Neuron (in vitro differentiated cells): ENCODE data around the gene C4orf36.

ENCODE experiments used
- H2AFZ ChIP-seq: one replicate; pipeline ENCODE4 v1.6.1; 2013; ENCODE audit warnings: low read depth, mild to moderate bottlenecking, inconsistent platforms, low read length, moderate library complexity
- H3K27me3 ChIP-seq: one replicate; pipeline ENCODE4 v1.6.1; 2013; ENCODE audit warnings: low read length; ENCODE audit not compliant: insufficient read depth
- H3K36me3 ChIP-seq: one replicate; pipeline ENCODE4 v1.6.1; 2013; ENCODE audit warnings: low read length; ENCODE audit not compliant: insufficient read depth
- H3K4me1 ChIP-seq: one replicate; pipeline ENCODE4 v1.6.1; 2013; ENCODE audit warnings: low read length; ENCODE audit not compliant: insufficient read depth
- H3K4me3 ChIP-seq: 2 replicates; pipeline ENCODE4 v1.5.1; 2013; ENCODE audit warnings: mild to moderate bottlenecking, low read length, moderate library complexity
- H3K9me3 ChIP-seq: one replicate; pipeline ENCODE4 v1.6.1; 2013; ENCODE audit warnings: low read length

The C4orf36 gene

DNA sequence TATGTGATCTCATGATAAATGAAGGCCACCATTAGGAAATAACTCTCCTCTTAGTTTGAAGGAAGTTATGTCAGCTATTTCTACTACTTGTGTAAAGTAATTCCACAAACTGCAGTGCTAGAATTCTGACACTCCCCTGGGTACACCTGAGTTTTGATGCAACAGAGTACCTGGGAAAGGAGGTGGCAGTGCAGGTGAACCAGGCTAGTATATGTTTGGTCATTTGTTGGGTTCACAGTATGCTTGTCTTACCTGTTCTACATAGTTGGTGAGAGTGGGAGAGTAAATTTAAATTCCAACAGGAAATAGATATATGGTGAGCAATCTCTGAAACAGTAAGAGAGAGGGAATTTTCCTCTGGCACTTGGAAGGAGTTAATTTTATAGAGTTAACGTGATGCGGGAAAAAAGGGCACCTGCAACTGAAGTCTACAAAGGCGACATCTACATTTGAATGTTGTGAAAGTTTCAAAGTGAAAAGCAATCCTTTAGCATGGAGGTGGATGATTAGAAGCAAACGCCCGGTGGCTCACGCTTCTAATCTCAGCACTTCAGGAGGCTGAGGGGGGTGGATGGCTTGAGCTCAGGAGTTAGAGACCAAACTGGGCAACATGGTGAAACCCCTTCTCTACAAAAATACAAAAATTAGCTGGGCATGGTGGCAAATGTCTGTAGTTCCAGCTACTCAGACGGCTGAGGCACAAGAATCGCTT lies 34.7 kb downstream of the C4orf36 start:
- H2AFZ ChIP-seq: no peak overlapping the region
- H3K36me3 ChIP-seq: no peaks in the 10 kb centered on the region
- no peaks in the 10 kb centered on the region for H3K9me3 ChIP-seq
- no peaks in the 10 kb centered on the region for H3K4me1 ChIP-seq
- no peaks in the 10 kb centered on the region for H3K27me3 ChIP-seq
- no peak overlapping the region for H3K4me3 ChIP-seq

- Histone ChIP-seq H3K36me3 (no peaks in the 10 kb centered on the region), H3K9me3 (no peaks in the 10 kb centered on the region)
Measured at GRCh38 chr4:86856896-86857295, 35.3 kb downstream of the C4orf36 start.

DNA sequence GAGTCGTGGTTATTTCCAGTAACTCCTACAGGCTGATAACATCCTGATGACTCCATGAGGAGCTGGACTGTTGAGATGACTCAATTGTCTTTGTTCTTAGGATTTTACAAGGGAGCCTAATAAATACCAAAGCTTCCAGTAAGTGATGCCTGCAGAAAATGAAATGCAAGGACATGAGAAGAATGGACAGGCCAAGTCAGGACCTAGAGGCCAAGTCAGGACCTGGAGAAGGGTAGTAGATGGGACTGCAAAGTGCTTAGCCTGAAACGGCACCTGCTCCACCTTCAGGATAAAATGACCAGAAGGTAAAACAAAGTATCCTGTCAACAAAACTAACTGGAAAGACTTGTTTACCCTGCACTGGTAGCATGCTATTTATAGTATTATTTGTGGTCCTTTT lies 36.6 kb downstream of the C4orf36 start:
- Histone ChIP-seq H3K27me3 (no peaks in the 10 kb centered on the region), H3K36me3 (no peaks in the 10 kb centered on the region), H2AFZ (no peak overlapping the region), H3K4me3 (no peak overlapping the region), H3K4me1 (no peaks in the 10 kb centered on the region), H3K9me3 (no peaks in the 10 kb centered on the region)

More at GRCh38 chr4:86856896-86857295, 35.3 kb downstream of the C4orf36 start:
- Histone ChIP-seq H3K27me3 (no peaks in the 10 kb centered on the region), H2AFZ (no peak overlapping the region), H3K4me1 (no peaks in the 10 kb centered on the region), H3K4me3 (no peak overlapping the region)

DNA sequence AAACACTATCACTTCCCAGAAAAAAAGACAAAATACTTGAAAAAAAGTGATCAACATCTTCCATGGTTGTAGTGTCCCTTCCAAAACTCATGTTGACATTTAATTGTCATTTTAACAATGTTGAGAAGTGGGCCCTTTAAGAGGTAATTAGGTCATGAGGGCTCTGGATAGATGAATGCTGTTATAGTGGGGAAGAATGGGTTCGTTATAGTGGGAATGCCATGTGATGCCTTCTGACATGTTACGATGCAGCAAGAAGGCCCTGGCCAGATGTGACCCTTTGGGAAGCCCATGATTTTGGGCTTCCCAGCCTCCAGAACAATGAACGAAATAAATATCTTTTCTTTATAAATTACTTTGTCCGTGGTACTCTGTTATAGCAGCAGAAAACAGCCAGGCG lies 39.0 kb downstream of the C4orf36 start:
- H3K27me3 ChIP-seq: no peaks in the 10 kb centered on the region
- no peaks in the 10 kb centered on the region for H3K4me1 ChIP-seq
- no peak overlapping the region for H2AFZ ChIP-seq
- no peaks in the 10 kb centered on the region for H3K36me3 ChIP-seq
- no peaks in the 10 kb centered on the region for H3K9me3 ChIP-seq
- no peak overlapping the region for H3K4me3 ChIP-seq

GRCh38 chr4:86848732-86849619 lies 43.2 kb downstream of the C4orf36 start, which contains the start of gene SLC10A6:
Gene SLC10A6 (minus strand): TSS chr4:86849384. CDS start chr4:86849115, 269 bp downstream.
- Histone ChIP-seq H2AFZ (no peak within 1 kb of the TSS), H3K4me3 (no peak within 1 kb of the TSS), H3K9me3 (no peaks in the 10 kb centered on the region), H3K36me3 (no peaks in the 10 kb centered on the region), H3K4me1 (no peaks in the 10 kb centered on the region), H3K27me3 (no peaks in the 10 kb centered on the region)

- Histone ChIP-seq H3K9me3 (no peaks in the 10 kb centered on the region), H3K36me3 (no peaks in the 10 kb centered on the region), H2AFZ (no peak overlapping the region), H3K4me3 (no peak overlapping the region), H3K4me1 (no peaks in the 10 kb centered on the region), H3K27me3 (no peaks in the 10 kb centered on the region)
Measured at GRCh38 chr4:86848136-86848535, 44.1 kb downstream of the C4orf36 start.

GRCh38 chr4:86847571-86847970 lies 44.7 kb downstream of the C4orf36 start:
- Histone ChIP-seq H3K4me1 (no peaks in the 10 kb centered on the region), H3K4me3 (no peak overlapping the region), H3K36me3 (no peaks in the 10 kb centered on the region), H3K27me3 (no peaks in the 10 kb centered on the region), H3K9me3 (no peaks in the 10 kb centered on the region), H2AFZ (no peak overlapping the region)

DNA sequence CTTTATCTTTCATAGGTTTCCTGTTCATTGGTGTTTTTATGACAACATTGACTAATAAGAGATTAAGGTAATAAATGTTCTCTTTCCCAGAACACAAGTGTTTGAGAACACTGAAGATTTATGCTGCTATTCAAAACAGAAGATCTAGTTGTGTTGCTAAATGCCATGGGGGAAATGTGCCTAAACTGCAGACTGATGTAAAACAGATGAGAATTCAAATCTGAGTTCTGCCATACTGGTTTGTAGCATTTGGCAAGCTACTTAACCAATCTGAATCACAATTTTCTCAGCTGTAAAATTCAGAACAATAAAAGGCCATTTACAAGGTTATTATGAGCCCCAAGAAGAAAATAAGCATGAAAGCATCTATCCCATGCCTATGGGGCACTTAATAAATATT lies 45.3 kb downstream of the C4orf36 start:
- no peak overlapping the region for H3K4me3 ChIP-seq
- H3K4me1 ChIP-seq: no peaks in the 10 kb centered on the region
- no peak overlapping the region for H2AFZ ChIP-seq

DNA sequence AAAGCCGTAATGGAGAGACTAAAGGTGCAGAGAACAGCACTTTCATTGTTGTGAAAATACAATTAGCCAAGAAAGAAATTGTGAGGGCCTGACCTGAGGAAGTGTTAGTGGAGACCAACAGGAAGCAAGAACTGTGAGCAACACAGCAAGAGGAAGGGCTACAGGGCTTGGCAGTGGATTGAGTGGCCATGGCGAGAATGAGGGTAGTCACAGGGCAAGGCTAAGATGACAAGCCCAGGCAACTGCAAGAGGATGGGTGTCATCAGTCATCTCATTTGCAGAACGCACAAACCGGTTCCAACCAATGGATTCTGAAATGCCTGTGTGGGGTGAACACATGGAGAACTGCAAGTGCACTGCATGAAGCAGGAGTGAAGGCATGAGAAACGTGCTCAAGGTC lies 46.6 kb downstream of the C4orf36 start:
- H3K27me3 ChIP-seq: no peaks in the 10 kb centered on the region
- no peaks in the 10 kb centered on the region for H3K4me1 ChIP-seq
- no peaks in the 10 kb centered on the region for H3K9me3 ChIP-seq
- no peak overlapping the region for H2AFZ ChIP-seq
- H3K4me3 ChIP-seq: no peak overlapping the region
- no peaks in the 10 kb centered on the region for H3K36me3 ChIP-seq

More for the DNA sequence above, 45.3 kb downstream of the C4orf36 start:
- H3K9me3 ChIP-seq: no peaks in the 10 kb centered on the region
- H3K27me3 ChIP-seq: no peaks in the 10 kb centered on the region
- no peaks in the 10 kb centered on the region for H3K36me3 ChIP-seq

DNA sequence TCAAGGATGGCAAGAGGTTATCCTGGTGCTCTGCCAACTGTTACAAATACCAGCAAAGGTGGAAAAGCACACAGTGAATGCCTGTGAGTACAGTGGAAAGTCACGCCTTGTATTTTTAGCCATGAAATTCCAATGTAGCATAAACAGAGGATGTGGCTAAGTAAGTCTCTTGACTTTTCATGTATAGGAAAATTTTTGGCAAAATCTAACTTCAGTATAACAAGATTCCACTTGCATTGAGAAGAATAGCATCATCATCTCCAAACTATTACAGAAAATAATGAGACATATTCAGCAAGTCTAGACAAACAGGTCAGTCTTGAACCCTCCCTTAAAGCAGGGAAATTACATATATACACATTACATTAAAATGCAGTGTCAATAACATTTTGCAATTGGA lies 50.9 kb downstream of the C4orf36 start:
- no peaks in the 10 kb centered on the region for H3K4me1 ChIP-seq
- no peaks in the 10 kb centered on the region for H3K27me3 ChIP-seq
- H3K36me3 ChIP-seq: no peaks in the 10 kb centered on the region
- H2AFZ ChIP-seq: no peak overlapping the region
- no peak overlapping the region for H3K4me3 ChIP-seq
- H3K9me3 ChIP-seq: no peaks in the 10 kb centered on the region

DNA sequence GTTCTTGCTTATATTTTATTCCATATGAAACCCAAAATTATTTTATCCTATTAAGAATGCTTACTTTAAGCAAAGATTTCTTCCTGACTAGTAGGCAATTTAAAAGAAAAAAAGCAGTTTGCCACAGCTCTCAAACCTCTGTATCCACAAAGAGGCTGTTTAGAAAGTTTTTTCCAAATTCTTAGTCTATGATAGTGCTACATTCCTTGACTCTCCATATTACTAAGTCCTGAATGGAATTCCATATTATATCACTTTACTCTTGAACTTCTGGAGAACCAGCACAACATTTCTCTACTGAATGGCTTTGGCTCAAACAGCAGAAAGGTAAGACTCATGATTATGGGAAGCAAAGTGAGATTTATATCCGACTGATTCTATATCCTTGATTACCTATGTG lies 51.4 kb downstream of the C4orf36 start:
- no peak overlapping the region for H2AFZ ChIP-seq
- H3K27me3 ChIP-seq: no peaks in the 10 kb centered on the region
- no peaks in the 10 kb centered on the region for H3K9me3 ChIP-seq
- no peak overlapping the region for H3K4me3 ChIP-seq
- no peaks in the 10 kb centered on the region for H3K4me1 ChIP-seq
- H3K36me3 ChIP-seq: no peaks in the 10 kb centered on the region

GRCh38 chr4:86837691-86838503 lies 54.3 kb downstream of the C4orf36 start:
- H3K36me3 ChIP-seq: no peaks in the 10 kb centered on the region
- H3K27me3 ChIP-seq: no peaks in the 10 kb centered on the region
- no peak overlapping the region for H2AFZ ChIP-seq
- H3K9me3 ChIP-seq: no peaks in the 10 kb centered on the region
- H3K4me1 ChIP-seq: no peaks in the 10 kb centered on the region
- H3K4me3 ChIP-seq: no peak overlapping the region

DNA sequence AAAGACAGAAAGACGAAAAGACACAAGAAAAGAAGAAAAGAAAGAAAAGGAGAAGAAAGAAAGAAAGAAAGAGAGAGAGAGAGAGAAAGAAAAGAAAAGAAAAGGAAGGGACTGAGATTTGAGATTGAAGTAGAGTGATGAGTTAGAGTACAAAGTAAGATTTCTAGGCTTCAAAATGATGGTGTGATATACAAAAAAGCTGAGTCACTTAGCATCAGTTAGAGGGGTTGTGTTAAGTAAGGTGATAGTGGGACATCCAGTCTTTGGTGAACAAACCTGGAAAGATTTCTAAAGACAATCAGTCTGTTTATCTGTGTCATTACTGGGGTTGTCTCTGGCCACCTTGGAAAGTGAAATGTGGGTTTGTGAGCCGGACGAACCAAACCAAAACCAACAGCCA lies 56.5 kb downstream of the C4orf36 start:
- Histone ChIP-seq H3K27me3 (no peaks in the 10 kb centered on the region), H3K36me3 (no peaks in the 10 kb centered on the region), H2AFZ (no peak overlapping the region), H3K4me3 (no peak overlapping the region), H3K9me3 (no peaks in the 10 kb centered on the region), H3K4me1 (no peaks in the 10 kb centered on the region)
